AG04450 (cell line): ENCODE data around the gene TMEM131. TPM values are rescaled to one million over a fixed set of nuclear protein-coding genes. Genes with fewer than 3 reads are reported as not detected.
"Not testable (repeated sequence)": the region's sequence is repeated elsewhere in the genome, so short reads cannot be mapped to it uniquely, and the experiment has no call there.

Experiments used
- CTCF ChIA-PET: fragments of 300-600, 350-600 bp; formaldehyde crosslinking; extraction: SDS; loops from one replicate; lab custom pipeline; 2022; ENCODE audit warnings: antibody characterized with exemption, inconsistent platforms; lab: Charles Lee
- POLR2A ChIA-PET: fragments of 350-600 bp; formaldehyde crosslinking; extraction: SDS; loops from one replicate; lab custom pipeline; 2021; ENCODE audit warnings: antibody characterized with exemption, inconsistent platforms; lab: Yijun Ruan, JAX
- DNase-seq: peaks from one replicate; pipeline ENCODE4 v3.0.0-alpha.2; 2011; ENCODE audit warnings: low read depth, low spot score
- H3K27ac ChIP-seq: one replicate; pipeline ENCODE4 v1.5.1; 2012; ENCODE audit warnings: low read depth, low read length, control low read depth
- H3K27me3 ChIP-seq: one replicate; pipeline ENCODE4 v1.6.0; 2012; ENCODE audit warnings: low read length; ENCODE audit not compliant: control insufficient read depth, insufficient read depth
- H3K4me3 ChIP-seq: 2 replicates; pipeline ENCODE4 v1.5.1; 2011; ENCODE audit warnings: mild to moderate bottlenecking, low read depth, low read length, control low read depth
- H3K9me3 ChIP-seq: 2 replicates; pipeline ENCODE4 v1.5.1; 2012; ENCODE audit warnings: low read length; ENCODE audit not compliant: control insufficient read depth, insufficient read depth
- polyA plus RNA-seq: library from polyadenylated mRNA; depleted of rRNA; stranded (reverse); fragments of >200 nt; gene quantifications from 2 replicates; pipeline ENCODE4 v1.2.3, GENCODE V29; 2011
- TF ChIP-seq, protein P1 (sequence below): IDR thresholded peaks from 2 replicates; pipeline ENCODE4 v1.5.1; 2011; ENCODE audit warnings: low read depth, low read length, control low read depth, inconsistent platforms

Gene TMEM131
- polyA plus RNA-seq, 1 experiment: 24.4 TPM

DNA sequence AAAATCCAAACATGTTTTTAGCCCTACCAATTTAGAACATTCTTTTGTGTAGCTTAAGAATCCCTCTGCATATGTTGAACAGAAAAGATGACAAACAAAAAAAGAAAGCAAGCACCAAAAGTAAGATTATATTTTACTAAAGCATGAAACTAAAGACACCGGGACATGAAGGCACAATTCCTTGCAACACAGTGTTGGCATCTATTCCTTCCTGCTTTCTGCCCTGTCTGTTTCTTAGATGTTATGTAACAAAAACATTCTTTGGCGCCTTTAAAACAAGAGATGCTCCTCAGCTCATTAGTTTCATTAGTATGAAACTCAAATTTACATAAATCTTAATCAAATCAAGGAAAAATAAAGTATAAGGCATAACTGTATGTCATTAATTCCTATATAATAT lies 106.6 kb downstream of the TMEM131 start:
- H3K27ac ChIP-seq: no peak overlapping the region
- no peaks in the 10 kb centered on the region for H3K27me3 ChIP-seq
- DNase-seq: no peak
- no peak overlapping the region for H3K4me3 ChIP-seq
- peaks cover 17% of the 10 kb centered on the region for H3K9me3 ChIP-seq
- CTCF ChIA-PET: no interaction called here
- POLR2A ChIA-PET: no interaction called here
- TF ChIP-seq, protein P1, sequence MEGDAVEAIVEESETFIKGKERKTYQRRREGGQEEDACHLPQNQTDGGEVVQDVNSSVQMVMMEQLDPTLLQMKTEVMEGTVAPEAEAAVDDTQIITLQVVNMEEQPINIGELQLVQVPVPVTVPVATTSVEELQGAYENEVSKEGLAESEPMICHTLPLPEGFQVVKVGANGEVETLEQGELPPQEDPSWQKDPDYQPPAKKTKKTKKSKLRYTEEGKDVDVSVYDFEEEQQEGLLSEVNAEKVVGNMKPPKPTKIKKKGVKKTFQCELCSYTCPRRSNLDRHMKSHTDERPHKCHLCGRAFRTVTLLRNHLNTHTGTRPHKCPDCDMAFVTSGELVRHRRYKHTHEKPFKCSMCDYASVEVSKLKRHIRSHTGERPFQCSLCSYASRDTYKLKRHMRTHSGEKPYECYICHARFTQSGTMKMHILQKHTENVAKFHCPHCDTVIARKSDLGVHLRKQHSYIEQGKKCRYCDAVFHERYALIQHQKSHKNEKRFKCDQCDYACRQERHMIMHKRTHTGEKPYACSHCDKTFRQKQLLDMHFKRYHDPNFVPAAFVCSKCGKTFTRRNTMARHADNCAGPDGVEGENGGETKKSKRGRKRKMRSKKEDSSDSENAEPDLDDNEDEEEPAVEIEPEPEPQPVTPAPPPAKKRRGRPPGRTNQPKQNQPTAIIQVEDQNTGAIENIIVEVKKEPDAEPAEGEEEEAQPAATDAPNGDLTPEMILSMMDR: no peak

DNA sequence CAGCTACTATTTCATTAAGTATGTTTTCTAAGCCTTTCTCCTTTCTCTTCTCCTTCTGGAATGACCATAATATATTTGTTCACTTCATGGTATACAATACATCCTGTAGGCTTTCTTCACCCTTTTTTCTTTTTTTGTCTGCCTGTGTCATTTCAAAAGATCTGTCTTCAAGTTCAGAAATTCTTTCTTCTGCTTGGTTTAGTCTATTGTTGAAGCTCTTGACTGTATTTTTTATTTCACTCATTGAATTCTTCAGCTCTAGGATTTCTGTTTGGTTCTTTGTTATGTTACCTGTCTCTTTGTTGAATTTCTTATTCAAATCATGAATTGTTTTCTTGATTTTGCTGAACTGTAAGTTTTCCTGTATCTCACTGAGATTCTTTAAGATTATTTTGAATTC lies 109.9 kb downstream of the TMEM131 start:
- Histone ChIP-seq H3K27ac (no peak overlapping the region), H3K27me3 (no peaks in the 10 kb centered on the region), H3K9me3 (peaks cover 17% of the 10 kb centered on the region), H3K4me3 (no peak overlapping the region)
- DNase-seq: no peak
- POLR2A ChIA-PET: no interaction called here
- CTCF ChIA-PET: no interaction called here
- TF ChIP-seq, protein P1: no peak

DNA sequence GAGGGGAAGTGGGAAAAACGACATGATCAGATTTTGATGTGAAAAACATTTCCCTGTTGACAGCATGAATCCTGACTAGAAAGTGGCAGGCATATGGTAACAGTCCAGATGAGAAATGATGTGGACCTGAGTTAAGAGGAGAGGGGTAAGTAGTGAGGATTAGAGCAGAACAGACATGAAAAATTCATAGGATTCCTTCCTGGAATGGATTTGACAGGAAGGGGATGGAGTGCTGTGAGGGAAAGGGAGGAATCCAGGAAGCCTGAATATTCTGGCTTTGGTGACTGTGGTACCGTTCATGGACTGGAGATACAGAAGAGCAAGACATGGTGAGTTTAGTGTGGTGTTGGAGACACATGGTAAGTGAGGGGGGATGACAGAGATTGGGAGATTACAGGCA lies 115.4 kb downstream of the TMEM131 start:
- H3K4me3 ChIP-seq: no peak overlapping the region
- TF ChIP-seq, protein P1: no peak
- ChIA-PET CTCF (no interaction called here), POLR2A (no interaction called here)
- no peak for DNase-seq
- peaks cover 4% of the 10 kb centered on the region; the same call in 1 of the 2 replicates for H3K9me3 ChIP-seq
- H3K27ac ChIP-seq: no peak overlapping the region
- H3K27me3 ChIP-seq: no peaks in the 10 kb centered on the region

DNA sequence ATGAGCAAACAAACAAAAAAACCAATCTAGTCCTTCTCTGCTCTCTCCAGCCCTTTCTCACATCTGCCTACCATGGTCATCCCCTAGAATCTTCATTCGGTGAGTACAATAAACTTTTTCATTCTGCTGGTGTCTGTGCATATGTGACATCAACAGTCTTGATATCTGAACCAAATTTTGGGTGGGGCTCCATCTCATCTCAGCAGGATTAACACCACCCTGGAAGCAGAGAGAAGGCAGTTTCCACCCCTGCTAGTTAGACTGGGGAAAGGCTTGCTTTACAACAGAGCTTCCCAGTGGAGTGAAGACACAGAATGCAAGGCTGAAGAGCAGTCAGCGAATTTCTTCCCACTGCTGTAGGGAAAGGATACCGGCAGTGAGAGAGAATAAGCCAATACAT lies 116.9 kb downstream of the TMEM131 start:
- H3K9me3 ChIP-seq: no peaks in the 10 kb centered on the region
- TF ChIP-seq, protein P1: no peak
- H3K27me3 ChIP-seq: no peaks in the 10 kb centered on the region
- no peak overlapping the region for H3K4me3 ChIP-seq
- CTCF ChIA-PET: no interaction called here
- no peak overlapping the region for H3K27ac ChIP-seq
- DNase-seq: no peak
- POLR2A ChIA-PET: no interaction called here

DNA sequence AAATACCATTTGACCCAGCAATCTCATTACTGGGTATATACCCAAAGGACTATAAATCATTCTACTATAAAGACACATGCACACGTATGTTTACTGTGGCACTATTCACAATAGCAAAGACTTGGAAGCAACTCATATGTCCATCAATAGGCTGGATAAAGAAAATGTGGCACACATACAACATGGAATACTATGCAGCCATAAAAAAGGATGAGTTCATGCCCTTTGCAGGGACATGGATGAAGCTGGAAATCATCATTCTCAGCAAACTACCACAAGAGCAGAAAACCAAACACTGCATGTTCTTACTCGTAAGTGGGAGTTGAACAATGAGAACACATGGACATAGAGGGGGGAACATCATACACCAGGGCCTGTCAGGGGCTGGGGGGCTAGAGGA lies 117.4 kb downstream of the TMEM131 start:
- H3K27me3 ChIP-seq, H3K27ac ChIP-seq, POLR2A ChIA-PET, H3K9me3 ChIP-seq, DNase-seq, H3K4me3 ChIP-seq, CTCF ChIA-PET: not testable (repeated sequence)
